ENCODE data around the gene REG3G. TPM values are rescaled to one million over a fixed set of nuclear protein-coding genes. Genes with fewer than 3 reads are reported as not detected.

The REG3G gene
- total and polyA plus RNA-seq, 2 of the 4 experiments (the other 2 are of a cell fraction): not detected

GRCh38 chr2:79039944-79040343, 14.4 kb downstream of the REG3G start:
- Histone ChIP-seq H2BK20ac (ENCODE audit: low read depth, low read length) (no peak overlapping the region), H2BK5ac (ENCODE audit: low read depth, low read length, poor library complexity, severe bottlenecking) (no peak overlapping the region), H3K4me1 (ENCODE audit: control insufficient read depth, insufficient read depth, low read length) (no peaks in the 10 kb centered on the region), H2AFZ (replicated peaks; ENCODE audit: low read length, poor library complexity) (no peak overlapping the region), H3K4ac (ENCODE audit: low read depth, low read length) (no peak overlapping the region), H3K9me3 (ENCODE audit: control insufficient read depth, insufficient read depth, low read length) (peaks cover 5% of the 10 kb centered on the region), H3K79me1 (ENCODE audit: low read depth in 1 of 2, low read length in 2 of 2) (no peaks in the 10 kb centered on the region), H4K91ac (ENCODE audit: insufficient read depth, low read depth, low read length) (no peak overlapping the region), H3K56ac (ENCODE audit: extremely low read depth, insufficient read depth, low read length) (no peak overlapping the region), H3K9ac (ENCODE audit: low read depth, low read length) (no peak overlapping the region), H3K18ac (ENCODE audit: low read depth, low read length) (no peak overlapping the region), H3K14ac (replicated peaks; ENCODE audit: low read depth, low read length) (no peak overlapping the region), H3K23ac (ENCODE audit: low read depth, low read length) (no peak overlapping the region), H2AK9ac (replicated peaks; ENCODE audit: low read depth, low read length, poor library complexity) (no peak overlapping the region), H3K4me3 (ENCODE audit: insufficient read depth, low read depth, low read length) (no peak overlapping the region), H3K9me1 (ENCODE audit: insufficient read depth, low read length) (no peaks in the 10 kb centered on the region), H3K4me2 (ENCODE audit: low read depth, low read length) (no peak overlapping the region), H2BK120ac (ENCODE audit: low read depth, low read length) (no peak overlapping the region), H3K27ac (ENCODE audit: insufficient read depth, low read length) (no peak overlapping the region), H3K36me3 (ENCODE audit: control insufficient read depth, insufficient read depth, low read length) (no peaks in the 10 kb centered on the region), H3K27me3 (ENCODE audit: control insufficient read depth, insufficient read depth, low read length) (no peaks in the 10 kb centered on the region), H4K20me1 (ENCODE audit: insufficient read depth, low read length) (no peaks in the 10 kb centered on the region), H2AK5ac (ENCODE audit: low read depth, low read length) (no peak overlapping the region), H2BK15ac (ENCODE audit: low read depth, low read length) (no peak overlapping the region), H4K8ac (ENCODE audit: low read depth in 2 of 2, low read length in 2 of 2) (no peak overlapping the region), H4K5ac (ENCODE audit: low read depth, low read length) (no peak overlapping the region)
- ChIA-PET POLR2A (ENCODE audit: unreplicated experiment) (no interaction called here), CTCF (no interaction called here)
- no CpG with 5 or more reads among the region's 3 CpGs for WGBS, 2 experiments (ENCODE audit: extremely low coverage in 2 of 2, insufficient read length in 1 of 2)
- dilution Hi-C loops (cut with HindIII; ENCODE audit: low sequenced_read_pairs, unreplicated experiment) (no loop called here), intact Hi-C loops (cut with micrococcal nuclease) (no loop called here), in situ Hi-C loops (cut with MboI; ENCODE audit: low sequenced_read_pairs) (no loop called here)
- TF ChIP-seq RFX5 (IDR thresholded peaks at IDR 0.05; ENCODE audit: low read depth, low read length) (no peak), FOS (IDR thresholded peaks at IDR 0.05; ENCODE audit: low read depth, low read length) (no peak), MAFK (IDR thresholded peaks at IDR 0.05; ENCODE audit: low read depth, low read length) (no peak), SMC3 (IDR thresholded peaks at IDR 0.05; ENCODE audit: low read depth, low read length) (no peak), NFE2L2 (IDR thresholded peaks at IDR 0.05; ENCODE audit: low read depth, low read length) (no peak), ELK1 (IDR thresholded peaks at IDR 0.05; ENCODE audit: borderline replicate concordance, low read depth, low read length) (no peak), POLR2A (IDR thresholded peaks at IDR 0.05; ENCODE audit: low read depth, low read length) (no peak), MAZ (IDR thresholded peaks at IDR 0.05; ENCODE audit: borderline replicate concordance, low read depth, low read length) (no peak)
- no peak for ATAC-seq (ENCODE audit: low read depth)
- no peak for DNase-seq
- no TSS peak for BruUV-seq (replicated peaks)

All from IMR-90 (cell line).